Ishikawa (cell line): ENCODE data around the gene FGF10.

ENCODE experiments used
- CEBPB ChIP-seq: IDR thresholded peaks from 2 replicates; pipeline ENCODE4 v1.6.1; 2012
- CREB1 ChIP-seq: IDR thresholded peaks from 2 replicates; pipeline ENCODE4 v1.6.1; 2012; ENCODE audit warnings: low read depth
- EGR1 ChIP-seq: IDR thresholded peaks from 2 replicates; pipeline ENCODE4 v1.6.1; 2012
- EP300 ChIP-seq: IDR thresholded peaks from 2 replicates; pipeline ENCODE4 v1.6.1; 2012; ENCODE audit warnings: borderline replicate concordance
- FOXM1 ChIP-seq: IDR thresholded peaks from 2 replicates; pipeline ENCODE4 v1.6.1; 2012; ENCODE audit warnings: low read depth, borderline replicate concordance
- MAX ChIP-seq: IDR thresholded peaks from 2 replicates; pipeline ENCODE4 v1.6.1; 2012
- NFIC ChIP-seq: IDR thresholded peaks from 2 replicates; pipeline ENCODE4 v1.6.1; 2012
- RAD21 ChIP-seq: IDR thresholded peaks from 2 replicates; pipeline ENCODE4 v1.6.1; 2012; ENCODE audit warnings: low read depth
- TAF1 ChIP-seq: IDR thresholded peaks from 2 replicates; pipeline ENCODE4 v1.6.1; 2012; ENCODE audit warnings: low read depth, mild to moderate bottlenecking
- TCF12 ChIP-seq: IDR thresholded peaks from 2 replicates; pipeline ENCODE4 v1.6.1; 2012; ENCODE audit warnings: low read depth
- TEAD4 ChIP-seq: IDR thresholded peaks from 2 replicates; pipeline ENCODE4 v1.6.1; 2012
- USF1 ChIP-seq: IDR thresholded peaks from 2 replicates; pipeline ENCODE4 v1.6.1; 2012
- YY1 ChIP-seq: IDR thresholded peaks from 2 replicates; pipeline ENCODE4 v1.6.1; 2012; ENCODE audit warnings: low read depth
- ZBTB7A ChIP-seq: IDR thresholded peaks from 2 replicates; pipeline ENCODE4 v1.6.1; 2012; ENCODE audit warnings: low read depth
- TF ChIP-seq, protein P1 (sequence below): IDR thresholded peaks from 2 replicates; pipeline ENCODE4 v1.6.1; 2012; ENCODE audit warnings: low read depth, mild to moderate bottlenecking

Gene FGF10

GRCh38 chr5:44300551-44300950 is 88.7 kb downstream of the FGF10 start:
- TF ChIP-seq CEBPB = no peak
- no peak for TF ChIP-seq TCF12
- no peak for TF ChIP-seq NFIC
- no peak for TF ChIP-seq RAD21
- no peak for TF ChIP-seq MAX
- no peak for TF ChIP-seq FOXM1
- TF ChIP-seq TEAD4 = no peak
- TF ChIP-seq YY1 = no peak
- TF ChIP-seq TAF1 = no peak
- TF ChIP-seq EP300 = no peak
- TF ChIP-seq USF1 = no peak
- no peak for TF ChIP-seq EGR1
- TF ChIP-seq ZBTB7A = no peak
- TF ChIP-seq, protein P1, sequence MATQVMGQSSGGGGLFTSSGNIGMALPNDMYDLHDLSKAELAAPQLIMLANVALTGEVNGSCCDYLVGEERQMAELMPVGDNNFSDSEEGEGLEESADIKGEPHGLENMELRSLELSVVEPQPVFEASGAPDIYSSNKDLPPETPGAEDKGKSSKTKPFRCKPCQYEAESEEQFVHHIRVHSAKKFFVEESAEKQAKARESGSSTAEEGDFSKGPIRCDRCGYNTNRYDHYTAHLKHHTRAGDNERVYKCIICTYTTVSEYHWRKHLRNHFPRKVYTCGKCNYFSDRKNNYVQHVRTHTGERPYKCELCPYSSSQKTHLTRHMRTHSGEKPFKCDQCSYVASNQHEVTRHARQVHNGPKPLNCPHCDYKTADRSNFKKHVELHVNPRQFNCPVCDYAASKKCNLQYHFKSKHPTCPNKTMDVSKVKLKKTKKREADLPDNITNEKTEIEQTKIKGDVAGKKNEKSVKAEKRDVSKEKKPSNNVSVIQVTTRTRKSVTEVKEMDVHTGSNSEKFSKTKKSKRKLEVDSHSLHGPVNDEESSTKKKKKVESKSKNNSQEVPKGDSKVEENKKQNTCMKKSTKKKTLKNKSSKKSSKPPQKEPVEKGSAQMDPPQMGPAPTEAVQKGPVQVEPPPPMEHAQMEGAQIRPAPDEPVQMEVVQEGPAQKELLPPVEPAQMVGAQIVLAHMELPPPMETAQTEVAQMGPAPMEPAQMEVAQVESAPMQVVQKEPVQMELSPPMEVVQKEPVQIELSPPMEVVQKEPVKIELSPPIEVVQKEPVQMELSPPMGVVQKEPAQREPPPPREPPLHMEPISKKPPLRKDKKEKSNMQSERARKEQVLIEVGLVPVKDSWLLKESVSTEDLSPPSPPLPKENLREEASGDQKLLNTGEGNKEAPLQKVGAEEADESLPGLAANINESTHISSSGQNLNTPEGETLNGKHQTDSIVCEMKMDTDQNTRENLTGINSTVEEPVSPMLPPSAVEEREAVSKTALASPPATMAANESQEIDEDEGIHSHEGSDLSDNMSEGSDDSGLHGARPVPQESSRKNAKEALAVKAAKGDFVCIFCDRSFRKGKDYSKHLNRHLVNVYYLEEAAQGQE = no peak
- TF ChIP-seq CREB1 = no peak

DNA sequence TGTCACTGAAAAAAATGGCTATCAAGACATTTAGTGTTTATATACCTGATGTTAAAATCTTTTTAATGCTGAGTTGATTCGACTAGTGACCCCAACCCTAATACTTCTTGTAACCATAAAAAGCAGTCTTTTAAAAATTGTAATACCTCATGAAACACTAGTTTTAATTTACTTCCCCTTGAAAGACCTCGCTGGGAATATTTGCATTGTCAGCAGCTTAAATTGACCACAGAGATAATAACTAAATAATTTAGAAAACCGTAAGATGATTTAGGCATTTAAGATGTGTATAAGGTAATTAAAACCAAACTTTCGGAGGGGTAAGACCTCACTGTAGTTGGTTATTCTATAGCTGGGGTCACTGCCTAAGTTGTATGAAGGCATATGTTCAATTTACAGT is 89.8 kb downstream of the FGF10 start:
- TF ChIP-seq ZBTB7A (no peak), EGR1 (no peak), EP300 (no peak), YY1 (no peak), CEBPB (no peak), RAD21 (no peak), TCF12 (no peak), FOXM1 (no peak), MAX (no peak), USF1 (no peak), NFIC (no peak), TAF1 (no peak), TEAD4 (no peak), CREB1 (no peak)
- TF ChIP-seq, protein P1 = no peak

DNA sequence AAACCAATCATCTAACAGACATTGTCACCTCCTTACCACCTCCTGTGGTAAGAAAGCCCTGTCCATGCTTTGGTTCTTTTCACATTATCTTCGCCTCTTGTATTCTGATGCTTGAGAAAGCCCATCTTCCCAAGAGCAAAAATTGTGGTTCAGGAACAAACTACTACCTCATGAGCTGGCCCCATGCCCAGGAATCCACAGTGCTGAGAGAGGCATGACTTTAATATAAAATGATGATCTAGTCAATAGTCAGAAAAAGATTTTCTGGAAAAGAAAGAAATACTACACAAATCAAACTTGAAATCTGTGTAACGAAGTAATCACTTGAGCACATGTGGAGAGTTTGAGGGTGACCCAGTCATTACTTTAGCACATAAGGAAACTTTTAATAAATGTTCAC is 94.7 kb downstream of the FGF10 start:
- TF ChIP-seq NFIC = no peak
- no peak for TF ChIP-seq EP300

DNA sequence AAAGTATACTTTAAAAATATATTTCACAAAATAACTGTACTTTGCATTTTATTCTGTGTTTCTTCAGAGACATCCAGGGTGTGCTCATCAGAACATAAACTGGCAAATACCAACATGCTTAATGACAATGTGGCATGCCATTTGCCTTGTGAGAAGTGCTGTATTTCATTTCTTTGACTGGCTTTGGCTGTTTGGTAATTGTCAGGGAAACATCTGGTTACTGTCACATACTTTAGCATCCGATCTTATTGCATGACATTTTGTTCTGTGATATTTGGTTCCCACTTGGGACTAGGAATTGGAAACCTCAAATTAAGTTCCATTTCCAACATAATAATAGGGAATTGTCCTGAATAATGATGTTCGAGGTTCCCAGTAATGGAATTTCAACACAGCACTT is 96.5 kb downstream of the FGF10 start:
- TF ChIP-seq ZBTB7A (no peak), NFIC (no peak), TAF1 (no peak), TEAD4 (no peak), YY1 (no peak), MAX (no peak), TCF12 (no peak), RAD21 (no peak), CEBPB (no peak), FOXM1 (no peak), EP300 (no peak), USF1 (no peak), EGR1 (no peak), CREB1 (no peak)
- TF ChIP-seq, protein P1 = no peak

GRCh38 chr5:44278469-44278868 is 110.8 kb downstream of the FGF10 start:
- TF ChIP-seq FOXM1 = no peak
